ENCODE measurements around the gene DYSF. TPM values are rescaled to one million over a fixed set of nuclear protein-coding genes. Genes with fewer than 3 reads are reported as not detected.

Gene DYSF
- total RNA-seq, 4 donors from 2014 or later: 0.93 to 3.2 (median 2.8) TPM

GRCh38 chr2:71685073-71685848 lies 231.9 kb downstream of the DYSF start:
- H3K4me3 ChIP-seq (ENCODE audit: low read depth, poor library complexity, severe bottlenecking): no peak overlapping the region
- WGBS, 2 donors: 76 to 85% methylated on average over 10 of the region's 10 CpGs
- no peak for TF ChIP-seq POLR2A (IDR thresholded peaks at IDR 0.05)
- TF ChIP-seq, protein P1, sequence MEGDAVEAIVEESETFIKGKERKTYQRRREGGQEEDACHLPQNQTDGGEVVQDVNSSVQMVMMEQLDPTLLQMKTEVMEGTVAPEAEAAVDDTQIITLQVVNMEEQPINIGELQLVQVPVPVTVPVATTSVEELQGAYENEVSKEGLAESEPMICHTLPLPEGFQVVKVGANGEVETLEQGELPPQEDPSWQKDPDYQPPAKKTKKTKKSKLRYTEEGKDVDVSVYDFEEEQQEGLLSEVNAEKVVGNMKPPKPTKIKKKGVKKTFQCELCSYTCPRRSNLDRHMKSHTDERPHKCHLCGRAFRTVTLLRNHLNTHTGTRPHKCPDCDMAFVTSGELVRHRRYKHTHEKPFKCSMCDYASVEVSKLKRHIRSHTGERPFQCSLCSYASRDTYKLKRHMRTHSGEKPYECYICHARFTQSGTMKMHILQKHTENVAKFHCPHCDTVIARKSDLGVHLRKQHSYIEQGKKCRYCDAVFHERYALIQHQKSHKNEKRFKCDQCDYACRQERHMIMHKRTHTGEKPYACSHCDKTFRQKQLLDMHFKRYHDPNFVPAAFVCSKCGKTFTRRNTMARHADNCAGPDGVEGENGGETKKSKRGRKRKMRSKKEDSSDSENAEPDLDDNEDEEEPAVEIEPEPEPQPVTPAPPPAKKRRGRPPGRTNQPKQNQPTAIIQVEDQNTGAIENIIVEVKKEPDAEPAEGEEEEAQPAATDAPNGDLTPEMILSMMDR (IDR thresholded peaks at IDR 0.05): no peak
- intact Hi-C loops (cut with DNase I; ENCODE audit: low total_unique reads): no loop called here
- peak in 1 of 2 donors; percentile 86 for DNase-seq (ENCODE audit: low spot score in 2 of 2)

GRCh38 chr2:71685941-71686611 lies 232.7 kb downstream of the DYSF start:
- DNase-seq (ENCODE audit: low spot score in 2 of 2): no peak
- H3K4me3 ChIP-seq (ENCODE audit: low read depth, poor library complexity, severe bottlenecking): no peak overlapping the region
- 94% methylated on average over 13 of the region's 13 CpGs for WGBS, 2 donors
- intact Hi-C loops (cut with DNase I; ENCODE audit: low total_unique reads): no loop called here
- TF ChIP-seq POLR2A (IDR thresholded peaks at IDR 0.05): no peak
- TF ChIP-seq, protein P1 (IDR thresholded peaks at IDR 0.05): no peak

- intact Hi-C loops (cut with DNase I; ENCODE audit: low total_unique reads): no loop called here
- DNase-seq (ENCODE audit: low spot score in 2 of 2): no peak
- no peak for TF ChIP-seq POLR2A (IDR thresholded peaks at IDR 0.05)
- TF ChIP-seq, protein P1 (IDR thresholded peaks at IDR 0.05): no peak
- H3K4me3 ChIP-seq (ENCODE audit: low read depth, poor library complexity, severe bottlenecking): no peak overlapping the region
- 86 to 88% methylated on average over 6 of the region's 6 CpGs for WGBS, 2 donors
These were observed 233.4 kb downstream of the DYSF start for GRCh38 chr2:71686781-71687180.

- no peak overlapping the region for H3K4me3 ChIP-seq (ENCODE audit: low read depth, poor library complexity, severe bottlenecking)
- intact Hi-C loops (cut with DNase I; ENCODE audit: low total_unique reads): no loop called here
- 69 to 82% methylated on average over 10 of the region's 10 CpGs for WGBS, 2 donors
- TF ChIP-seq, protein P1 (IDR thresholded peaks at IDR 0.05): no peak
- TF ChIP-seq POLR2A (IDR thresholded peaks at IDR 0.05): no peak
- DNase-seq (ENCODE audit: low spot score in 2 of 2): no peak
These were observed 234.1 kb downstream of the DYSF start for GRCh38 chr2:71687412-71687811.

DNA sequence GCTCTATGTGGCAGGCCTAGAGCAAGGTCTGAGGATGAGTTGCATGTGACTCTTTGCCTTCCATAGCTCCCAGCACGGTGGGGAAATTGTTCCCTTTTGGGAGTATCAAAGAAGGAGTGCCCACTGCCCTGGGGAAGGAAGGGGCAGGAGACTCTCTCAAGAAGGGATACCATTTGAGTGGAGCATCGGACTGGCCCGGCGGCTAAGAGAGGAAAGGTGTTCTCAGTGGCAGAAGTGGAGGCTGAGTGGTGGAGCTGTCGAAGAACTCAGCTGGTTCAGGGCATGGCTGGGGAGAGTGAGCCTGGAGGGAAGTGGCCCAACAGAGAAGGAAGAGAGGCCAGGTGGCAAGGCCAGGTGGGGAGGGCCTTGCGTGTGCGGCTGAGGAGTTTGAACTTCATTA lies 235.2 kb downstream of the DYSF start:
- WGBS, 2 donors: 97 to 98% methylated on average over 7 of the region's 7 CpGs

More for the DNA sequence above, 235.2 kb downstream of the DYSF start:
- intact Hi-C loops (cut with DNase I; ENCODE audit: low total_unique reads): no loop called here
- no peak for DNase-seq (ENCODE audit: low spot score in 2 of 2)
- TF ChIP-seq POLR2A (IDR thresholded peaks at IDR 0.05): no peak
- TF ChIP-seq, protein P1 (IDR thresholded peaks at IDR 0.05): no peak
- no peak overlapping the region for H3K4me3 ChIP-seq (ENCODE audit: low read depth, poor library complexity, severe bottlenecking)

Data from lower leg skin (tissue), 4 donors.